ENCODE measurements around the gene TTC28.
"Not testable (repeated sequence)": the region's sequence is repeated elsewhere in the genome, so short reads cannot be mapped to it uniquely, and the experiment has no call there.

TTC28 gene

DNA sequence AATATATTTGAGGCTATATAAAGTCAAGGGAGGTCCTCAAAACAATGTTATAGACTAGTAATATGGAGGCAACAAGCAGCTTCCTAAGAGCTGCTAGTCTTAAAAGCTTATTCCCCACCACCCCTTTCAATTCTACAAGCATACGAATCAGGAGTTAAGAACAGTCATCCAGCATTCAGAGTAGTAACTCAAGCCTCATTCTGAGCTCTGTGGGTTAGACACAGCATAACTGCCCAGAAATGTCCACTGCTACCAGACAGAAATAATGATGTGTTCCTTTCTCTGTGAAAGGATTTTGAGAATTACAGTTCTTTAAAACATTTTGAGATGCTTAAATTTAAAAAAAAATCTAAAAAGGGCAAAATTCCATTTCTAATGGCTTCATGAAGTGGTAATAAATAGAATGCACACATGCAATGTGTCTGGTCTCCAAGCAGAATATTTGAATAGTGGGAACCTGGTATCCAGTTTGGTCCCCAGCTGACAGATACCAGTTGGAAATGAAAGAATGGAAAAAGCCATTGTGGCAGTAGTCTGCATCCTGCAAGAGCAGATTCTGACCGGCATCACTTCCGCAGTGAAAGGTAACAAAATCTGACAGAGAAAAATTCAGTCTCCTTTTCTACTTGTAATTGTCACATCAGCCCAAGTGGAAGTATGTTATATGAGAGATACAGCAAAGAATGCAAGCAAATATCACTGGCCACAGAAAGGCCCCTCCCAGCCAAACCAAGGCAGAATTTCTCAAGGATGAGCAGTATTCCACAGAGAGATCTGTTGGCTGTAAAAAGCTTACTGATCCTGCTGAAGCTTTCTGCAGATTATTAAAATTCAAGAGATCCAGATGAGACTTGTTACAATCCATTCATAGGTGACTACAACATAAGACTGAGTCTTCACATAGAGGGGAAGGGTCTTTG lies 449.8 kb downstream of the TTC28 start:
- peak; percentile 83 for DNase-seq (ENCODE audit: low spot score)

- no peak for DNase-seq (ENCODE audit: low spot score)
Measured at GRCh38 chr22:28223826-28224225, 455.8 kb downstream of the TTC28 start.

- peak; percentile 70 for DNase-seq (ENCODE audit: low spot score)
Measured at GRCh38 chr22:28222976-28223745, 456.5 kb downstream of the TTC28 start.

DNA sequence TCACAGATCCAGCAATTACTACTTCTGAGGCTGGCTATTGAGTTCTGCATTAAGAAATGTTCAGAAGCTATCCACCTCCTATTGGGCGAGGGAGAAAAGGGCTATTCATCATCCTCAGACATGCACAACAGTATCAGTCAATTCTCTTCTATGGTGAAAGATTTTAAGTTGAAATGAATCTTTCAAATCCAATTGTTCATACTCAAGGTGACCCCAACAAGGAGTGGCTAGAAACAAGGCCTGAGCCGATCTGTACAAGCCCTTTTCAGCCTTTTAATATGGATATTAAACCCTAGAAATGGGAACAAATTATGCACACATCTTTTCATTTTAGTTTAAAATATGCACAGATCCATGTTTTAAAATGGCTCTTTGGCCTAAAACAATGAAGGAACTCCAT lies 457.1 kb downstream of the TTC28 start:
- no peak for DNase-seq (ENCODE audit: low spot score)

DNA sequence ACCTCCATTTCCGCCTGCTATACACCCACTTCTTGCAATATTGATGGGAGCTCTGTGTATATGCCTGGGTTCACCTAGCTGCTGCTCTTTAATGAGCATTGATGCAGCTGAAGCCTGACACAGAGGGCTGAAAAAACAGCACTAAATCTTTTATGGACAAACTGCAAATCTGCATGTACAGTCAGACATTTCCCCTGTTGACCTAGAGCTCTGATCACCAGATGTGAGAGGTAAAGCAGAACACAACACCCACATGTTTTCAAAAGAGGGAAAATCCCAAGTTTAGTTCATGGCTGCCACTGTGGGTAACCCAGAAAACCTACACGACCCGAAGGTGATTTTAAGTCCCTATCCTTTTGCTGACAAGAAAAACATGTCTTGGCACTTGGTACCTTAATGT lies 457.6 kb downstream of the TTC28 start:
- DNase-seq (ENCODE audit: low spot score): no peak

DNA sequence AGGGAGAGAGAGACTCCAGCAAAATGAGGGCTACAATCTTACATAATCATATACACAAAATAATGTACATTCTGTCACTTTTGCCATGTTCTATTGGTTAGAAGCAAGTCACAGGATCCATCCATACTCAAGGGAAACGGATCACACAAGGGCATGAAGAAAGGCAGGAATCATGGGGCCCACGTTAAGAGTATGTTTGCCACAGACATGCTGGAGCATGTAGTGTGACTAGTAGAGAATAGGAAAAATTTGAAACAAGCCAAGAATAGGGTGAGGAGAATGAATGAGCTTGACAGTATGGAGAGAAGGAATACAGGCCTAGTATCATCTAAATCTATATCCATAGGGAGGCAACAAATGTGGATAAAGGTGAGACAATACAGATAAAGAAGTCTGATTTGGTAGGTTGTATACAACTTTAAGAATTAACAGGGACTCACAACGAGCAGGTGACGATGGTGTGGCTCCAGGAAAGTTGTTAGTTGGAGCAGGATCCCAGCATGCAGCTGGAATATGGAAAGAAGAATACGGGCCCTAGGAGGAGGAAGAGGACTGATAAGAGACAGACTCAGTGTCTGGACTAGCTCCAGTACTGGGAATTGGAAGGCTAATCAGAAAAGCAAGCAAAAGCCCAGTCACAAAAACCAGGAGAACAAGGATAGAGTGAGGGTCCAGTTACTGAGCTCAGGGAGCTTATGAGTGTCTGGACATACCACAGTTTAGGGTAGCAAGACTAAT lies 458.8 kb downstream of the TTC28 start:
- DNase-seq (ENCODE audit: low spot score): no peak

DNA sequence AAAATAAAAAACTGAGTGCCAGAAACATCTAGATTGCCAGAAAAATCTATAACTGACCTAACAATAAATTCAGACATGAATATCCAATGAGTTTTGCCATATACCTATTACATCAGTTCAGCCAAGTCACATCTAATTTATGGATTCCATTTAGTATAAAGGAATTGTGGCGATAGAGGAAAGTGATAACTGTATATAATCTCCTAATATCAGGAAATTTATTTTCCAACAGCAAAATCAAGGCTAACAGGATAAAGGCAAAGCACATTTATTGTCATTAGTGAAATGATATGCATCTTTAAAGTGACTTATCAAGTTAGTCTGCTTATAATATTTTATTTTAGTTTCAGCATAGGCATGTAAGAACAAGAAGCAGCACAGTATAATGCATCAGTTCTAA lies 462.4 kb downstream of the TTC28 start:
- no peak for DNase-seq (ENCODE audit: low spot score)

GRCh38 chr22:28214750-28215149 lies 464.9 kb downstream of the TTC28 start:
- DNase-seq (ENCODE audit: low spot score): not testable (repeated sequence)

DNA sequence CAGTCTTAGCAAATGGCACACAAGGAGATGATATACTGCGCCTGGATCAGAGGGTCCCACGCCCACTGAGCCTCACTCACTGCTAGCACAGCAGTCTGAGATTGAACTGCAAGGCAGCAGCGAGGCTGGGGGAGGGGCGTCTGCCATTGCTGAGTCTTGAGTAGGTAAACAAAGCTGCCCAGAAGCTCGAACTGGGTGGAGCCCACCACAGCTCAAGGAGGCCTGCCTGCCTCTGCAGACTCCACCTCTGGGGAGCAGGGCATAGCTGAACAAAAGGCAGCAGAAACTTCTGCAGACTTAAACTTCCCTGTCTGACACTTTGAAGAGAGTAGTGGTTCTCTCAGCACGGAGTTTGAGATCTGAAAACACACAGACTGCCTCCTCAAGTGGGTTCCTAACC lies 470.2 kb downstream of the TTC28 start:
- not testable (repeated sequence) for DNase-seq (ENCODE audit: low spot score)

- no peak for DNase-seq (ENCODE audit: low spot score)
Measured at GRCh38 chr22:28208787-28209186, 470.9 kb downstream of the TTC28 start.

GRCh38 chr22:28208036-28208435 lies 471.6 kb downstream of the TTC28 start:
- no peak for DNase-seq (ENCODE audit: low spot score)

GRCh38 chr22:28207281-28208030 lies 472.2 kb downstream of the TTC28 start:
- DNase-seq (ENCODE audit: low spot score): no peak

DNA sequence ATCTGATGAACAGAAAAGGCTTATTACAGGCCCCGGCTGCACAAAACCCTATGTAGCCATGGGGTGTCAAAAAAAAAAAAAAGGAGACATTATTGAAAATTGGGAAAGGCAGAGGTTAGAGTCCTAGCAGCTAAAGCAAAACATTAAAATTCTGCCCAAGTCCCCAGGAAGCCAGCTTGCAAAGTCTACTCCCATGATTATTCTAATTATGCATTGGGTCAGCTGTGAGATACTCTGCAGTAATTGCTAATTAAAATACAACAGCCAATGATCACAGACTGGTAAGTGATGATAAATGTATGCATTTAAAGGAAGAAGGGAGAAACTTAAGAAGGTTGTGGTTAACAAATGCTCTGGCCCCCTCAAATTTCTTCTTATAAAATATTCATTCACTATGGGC lies 473.7 kb downstream of the TTC28 start:
- DNase-seq (ENCODE audit: low spot score): no peak

- no peak for DNase-seq (ENCODE audit: low spot score)
Measured at GRCh38 chr22:28204382-28204781, 475.3 kb downstream of the TTC28 start.

DNA sequence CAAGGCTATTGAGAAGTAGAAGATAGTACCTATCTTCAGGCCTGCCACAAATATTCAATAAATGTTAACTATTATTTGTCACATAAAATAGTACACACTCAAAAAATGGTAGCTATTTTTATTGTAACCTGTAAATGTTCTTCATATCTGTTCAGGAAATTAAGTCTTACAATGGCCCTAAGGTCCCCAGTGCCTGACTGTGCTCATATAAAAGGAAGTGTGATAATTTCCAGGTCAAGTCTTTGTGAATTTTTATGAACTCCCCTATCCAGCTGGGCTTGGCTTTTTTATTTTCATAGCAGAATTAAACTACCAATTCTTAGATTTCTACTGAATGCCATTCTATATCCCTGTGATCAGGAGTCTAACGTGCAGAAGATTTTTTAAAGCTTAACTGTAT lies 476.4 kb downstream of the TTC28 start:
- DNase-seq (ENCODE audit: low spot score): no peak

DNA sequence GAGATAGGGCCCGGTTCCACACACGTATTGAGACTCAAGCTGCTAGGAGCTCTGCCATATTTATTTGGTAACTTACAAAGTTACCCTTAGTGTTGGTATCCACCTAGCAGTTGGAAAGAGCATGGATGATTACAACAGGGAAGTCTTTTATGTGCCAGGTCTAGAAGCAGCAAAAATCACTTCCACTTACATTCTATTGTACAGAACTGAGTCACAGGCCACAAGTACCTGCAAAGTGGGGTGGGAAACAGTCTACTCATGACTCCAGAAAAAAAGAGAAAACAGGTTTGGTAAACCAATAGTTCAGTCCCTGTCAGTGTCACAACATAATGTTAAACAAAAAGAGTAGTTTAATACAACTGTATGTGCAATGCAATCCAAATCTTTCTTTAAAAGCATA lies 480.9 kb downstream of the TTC28 start:
- DNase-seq (ENCODE audit: low spot score): no peak

- DNase-seq (ENCODE audit: low spot score): not testable (repeated sequence)
Measured at GRCh38 chr22:28191571-28191970, 488.1 kb downstream of the TTC28 start.

DNA sequence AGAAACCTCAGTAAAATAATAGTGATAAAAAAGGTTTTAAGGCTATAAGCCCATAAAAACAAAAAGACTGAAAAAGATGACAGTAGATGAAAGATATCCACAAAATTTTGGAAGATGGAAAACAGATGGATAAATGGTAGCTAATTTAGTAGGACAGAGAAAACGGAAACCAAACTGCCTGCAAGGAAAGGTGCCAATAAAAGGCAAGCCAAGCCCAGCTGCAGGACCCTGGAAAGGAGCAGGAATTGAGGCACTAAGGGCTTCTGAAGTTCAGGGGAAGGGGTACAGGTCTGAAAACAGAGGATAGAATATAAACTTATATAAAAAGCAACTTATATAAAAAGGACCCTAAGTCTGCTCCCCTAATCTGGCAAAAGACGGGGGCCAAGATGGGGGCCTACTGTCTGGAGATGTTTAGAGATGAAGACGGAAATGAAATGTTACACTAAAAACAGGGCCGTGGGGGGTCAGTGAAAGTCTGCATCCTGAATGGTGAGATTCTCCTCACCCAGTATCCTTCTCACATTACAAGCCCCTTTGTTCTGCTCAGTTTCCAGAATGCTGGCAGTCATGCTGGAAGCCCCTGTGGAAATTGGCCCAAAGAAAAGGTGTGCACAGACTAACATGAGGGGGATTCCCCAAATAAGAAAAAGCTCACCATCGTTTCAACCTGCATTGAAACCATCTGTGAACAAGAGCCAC lies 491.3 kb downstream of the TTC28 start:
- DNase-seq (ENCODE audit: low spot score): no peak

DNA sequence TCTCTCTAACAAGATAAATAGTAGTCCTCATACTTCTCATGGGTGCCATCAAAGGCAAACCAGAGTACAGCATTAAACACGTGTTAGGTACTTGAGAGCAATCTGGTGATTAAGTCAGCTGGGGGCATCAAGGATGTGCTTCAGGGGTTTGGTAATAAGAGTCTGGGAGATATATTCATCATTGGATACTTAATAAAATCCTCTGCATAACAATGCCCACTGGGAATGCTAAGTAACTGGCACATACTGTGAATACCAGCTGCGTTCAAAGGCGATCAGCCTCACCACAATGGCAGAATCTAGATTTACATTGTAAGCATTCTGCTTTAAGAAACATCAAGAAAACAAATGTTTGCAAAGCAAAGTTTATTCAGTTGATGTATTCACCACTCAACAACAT lies 492.0 kb downstream of the TTC28 start:
- DNase-seq (ENCODE audit: low spot score): no peak

DNA sequence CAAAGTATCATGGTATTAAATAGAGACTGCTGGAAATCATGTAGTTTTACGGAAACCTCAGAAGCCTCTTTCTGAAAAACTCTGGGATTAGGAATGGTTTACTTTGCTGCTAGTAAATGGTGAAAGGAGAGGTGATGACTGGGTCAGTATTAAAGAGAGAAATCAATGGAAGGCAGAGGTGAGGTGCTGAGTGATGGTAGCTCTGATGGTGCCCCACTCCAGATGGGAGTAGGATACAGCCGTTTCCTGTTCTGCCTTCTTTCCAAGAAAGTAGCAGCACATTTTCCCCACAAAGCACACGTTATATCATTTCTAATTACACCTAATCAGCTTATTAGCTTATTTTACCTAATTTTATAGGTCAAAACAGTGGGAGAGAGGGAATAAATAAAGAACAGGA lies 493.0 kb downstream of the TTC28 start:
- DNase-seq (ENCODE audit: low spot score): no peak

GRCh38 chr22:28185130-28185529 lies 494.5 kb downstream of the TTC28 start:
- no peak for DNase-seq (ENCODE audit: low spot score)
